ENCODE measurements around the gene GABPB2. TPM values are rescaled to one million over a fixed set of nuclear protein-coding genes. Genes with fewer than 3 reads are reported as not detected.

Gene GABPB2
- polyA plus RNA-seq, 4 donors: 1.1 to 12.6 (median 5.0) TPM

- Histone ChIP-seq H3K27me3 (ENCODE audit: control insufficient read depth in 3 of 3, insufficient read depth in 3 of 3, low read length in 3 of 3) (no peaks in the 10 kb centered on the region), H3K9me3 (ENCODE audit: control insufficient read depth in 2 of 2, insufficient read depth in 1 of 2, low read depth in 1 of 2, low read length in 1 of 2) (no peaks in the 10 kb centered on the region), H3K27ac (ENCODE audit: low read depth in 1 of 3, low read length in 2 of 3) (peak within 1 kb of the TSS; percentile 50 to 87 (median 76)), H3K4me3 (ENCODE audit: low read depth in 1 of 3, low read length in 3 of 3) (peak within 1 kb of the TSS; percentile 71 to 98 (median 76)), H3K4me1 (ENCODE audit: control insufficient read depth in 3 of 3, insufficient read depth in 2 of 3, low read depth in 1 of 3, low read length in 2 of 3) (peaks cover 2 to 18% (median 4%) of the 10 kb centered on the region in 3 donors), H3K36me3 (ENCODE audit: control insufficient read depth in 3 of 3, insufficient read depth in 2 of 3, low read depth in 1 of 3, low read length in 3 of 3) (peaks cover 0 to 37% (median 6%) of the 10 kb centered on the region in 3 donors)
- DNase-seq: peak; percentile 99
- no peak for FAIRE-seq
- 0 to 1% (median 0%) methylated on average over 38 of the region's 38 CpGs for WGBS, 3 donors
Measured at GRCh38 chr1:151165738-151166504, 95.4 kb downstream of the GABPB2 start, which contains the start of the genes LYSMD1 and SCNM1. TSS of gene LYSMD1 (minus strand) at chr1:151165902. CDS start at chr1:151165258, 644 bp downstream. TSS of gene SCNM1 (plus strand) at chr1:151166144. CDS start at chr1:151166153, 9 bp downstream.

- Histone ChIP-seq H3K4me1 (ENCODE audit: control insufficient read depth in 3 of 3, insufficient read depth in 2 of 3, low read depth in 1 of 3, low read length in 2 of 3) (peaks cover 2 to 18% (median 4%) of the 10 kb centered on the region in 3 donors), H3K4me3 (ENCODE audit: low read depth in 1 of 3, low read length in 3 of 3) (peak overlapping the region; percentile 71 to 98 (median 76)), H3K36me3 (ENCODE audit: control insufficient read depth in 3 of 3, insufficient read depth in 2 of 3, low read depth in 1 of 3, low read length in 3 of 3) (peaks cover 0 to 37% (median 6%) of the 10 kb centered on the region in 3 donors), H3K27me3 (ENCODE audit: control insufficient read depth in 3 of 3, insufficient read depth in 3 of 3, low read length in 3 of 3) (no peaks in the 10 kb centered on the region), H3K9me3 (ENCODE audit: control insufficient read depth in 2 of 2, insufficient read depth in 1 of 2, low read depth in 1 of 2, low read length in 1 of 2) (no peaks in the 10 kb centered on the region), H3K27ac (ENCODE audit: low read depth in 1 of 3, low read length in 2 of 3) (peak overlapping the region in 2 of 3 donors; percentile 76 to 78)
- FAIRE-seq (no peak), DNase-seq (no peak)
- 2 to 5% (median 2%) methylated on average over 15 of the region's 15 CpGs for WGBS, 3 donors
Measured at GRCh38 chr1:151166505-151166956, 96.0 kb downstream of the GABPB2 start.

GRCh38 chr1:151167116-151167515 lies 96.6 kb downstream of the GABPB2 start:
- 75 to 86% (median 82%) methylated on average over 6 of the region's 6 CpGs for WGBS, 3 donors
- Histone ChIP-seq H3K27ac (ENCODE audit: low read depth in 1 of 3, low read length in 2 of 3) (no peak overlapping the region), H3K4me1 (ENCODE audit: control insufficient read depth in 3 of 3, insufficient read depth in 2 of 3, low read depth in 1 of 3, low read length in 2 of 3) (peaks cover 2 to 18% (median 4%) of the 10 kb centered on the region in 3 donors), H3K4me3 (ENCODE audit: low read depth in 1 of 3, low read length in 3 of 3) (peak overlapping the region in 1 of 3 donors; percentile 71), H3K9me3 (ENCODE audit: control insufficient read depth in 2 of 2, insufficient read depth in 1 of 2, low read depth in 1 of 2, low read length in 1 of 2) (no peaks in the 10 kb centered on the region), H3K27me3 (ENCODE audit: control insufficient read depth in 3 of 3, insufficient read depth in 3 of 3, low read length in 3 of 3) (no peaks in the 10 kb centered on the region), H3K36me3 (ENCODE audit: control insufficient read depth in 3 of 3, insufficient read depth in 2 of 3, low read depth in 1 of 3, low read length in 3 of 3) (peaks cover 0 to 39% (median 6%) of the 10 kb centered on the region in 3 donors)
- FAIRE-seq (no peak), DNase-seq (no peak)

GRCh38 chr1:151171190-151171589 lies 100.6 kb downstream of the GABPB2 start:
- Histone ChIP-seq H3K4me1 (ENCODE audit: control insufficient read depth in 3 of 3, insufficient read depth in 2 of 3, low read depth in 1 of 3, low read length in 2 of 3) (peaks cover 2 to 9% (median 4%) of the 10 kb centered on the region in 3 donors), H3K36me3 (ENCODE audit: control insufficient read depth in 3 of 3, insufficient read depth in 2 of 3, low read depth in 1 of 3, low read length in 3 of 3) (peaks cover 5 to 60% (median 6%) of the 10 kb centered on the region in 3 donors), H3K27ac (ENCODE audit: low read depth in 1 of 3, low read length in 2 of 3) (no peak overlapping the region), H3K4me3 (ENCODE audit: low read depth in 1 of 3, low read length in 3 of 3) (no peak overlapping the region), H3K27me3 (ENCODE audit: control insufficient read depth in 3 of 3, insufficient read depth in 3 of 3, low read length in 3 of 3) (no peaks in the 10 kb centered on the region), H3K9me3 (ENCODE audit: control insufficient read depth in 2 of 2, insufficient read depth in 1 of 2, low read depth in 1 of 2, low read length in 1 of 2) (no peaks in the 10 kb centered on the region)
- no peak for FAIRE-seq
- WGBS, 3 donors: 88 to 93% (median 93%) methylated on average over 5 of the region's 5 CpGs
- no peak for DNase-seq

Other genes with a start within 250 kb of the GABPB2 start
- gene ARNT, start 194.2 kb upstream of the GABPB2 start, polyA plus RNA-seq: 10 to 100 TPM; 14.3 to 33.5 (median 15.4) TPM
- gene CTXND2, start 183.6 kb upstream of the GABPB2 start, polyA plus RNA-seq: not detected
- gene SETDB1, start 144.4 kb upstream of the GABPB2 start, polyA plus RNA-seq: 10 to 100 TPM; 12.7 to 56.1 (median 19.4) TPM
- 100 to 1,000 TPM; 111 to 366 (median 193) TPM for gene CERS2, start 95.9 kb upstream of the GABPB2 start, polyA plus RNA-seq
- 1 to 10 TPM in 1 of 4 donors, under 1 TPM in 2, not detected in 1; 0.43 to 5.8 (median 0.89) TPM for gene ANXA9, start 88.5 kb upstream of the GABPB2 start, polyA plus RNA-seq
- gene MINDY1, start 63.9 kb upstream of the GABPB2 start, polyA plus RNA-seq: 10 to 100 TPM in 3 of 4 donors, 1 to 10 TPM in 1; 9.5 to 24.0 (median 16.8) TPM
- gene PRUNE1, start 62.3 kb upstream of the GABPB2 start, polyA plus RNA-seq: 10 to 100 TPM; 15.1 to 31.6 (median 15.6) TPM
- under 1 TPM; 0.27 to 0.89 (median 0.62) TPM for gene BNIPL, start 34.2 kb upstream of the GABPB2 start, polyA plus RNA-seq
- 1 to 10 TPM in 3 of 4 donors, under 1 TPM in 1; 0.67 to 7.3 (median 3.7) TPM for gene C1orf56, start 23.0 kb upstream of the GABPB2 start, polyA plus RNA-seq
- 10 to 100 TPM; 22.8 to 46.6 (median 32.4) TPM for gene CDC42SE1, start 11.1 kb upstream of the GABPB2 start, polyA plus RNA-seq
- gene MLLT11, start 10.4 kb upstream of the GABPB2 start, polyA plus RNA-seq: 1 to 10 TPM in 2 of 4 donors, under 1 TPM in 2; 0.22 to 5.5 (median 2.4) TPM
- gene SEMA6C, start 75.9 kb downstream of the GABPB2 start, polyA plus RNA-seq: 100 to 1,000 TPM in 1 of 4 donors, 10 to 100 TPM in 2, 1 to 10 TPM in 1; 8.7 to 140 (median 46.9) TPM
- 10 to 100 TPM in 1 of 4 donors, 1 to 10 TPM in 3; 1.6 to 16.2 (median 4.8) TPM for gene TNFAIP8L2, start 85.9 kb downstream of the GABPB2 start, polyA plus RNA-seq
- 1 to 10 TPM; 3.2 to 9.9 (median 6.2) TPM for gene LYSMD1, start 95.1 kb downstream of the GABPB2 start, polyA plus RNA-seq
- 10 to 100 TPM; 35.4 to 69.6 (median 47.4) TPM for gene SCNM1, start 95.4 kb downstream of the GABPB2 start, polyA plus RNA-seq
- 1 to 10 TPM in 1 of 4 donors, under 1 TPM in 2, not detected in 1; 0.19 to 1.9 (median 0.38) TPM for gene TMOD4, start 105.2 kb downstream of the GABPB2 start, polyA plus RNA-seq
- gene VPS72, start 119.4 kb downstream of the GABPB2 start, polyA plus RNA-seq: 10 to 100 TPM; 27.3 to 40.1 (median 32.0) TPM
- gene PIP5K1A, start 127.8 kb downstream of the GABPB2 start, polyA plus RNA-seq: 10 to 100 TPM; 18.8 to 31.7 (median 31.4) TPM
- 100 to 1,000 TPM; 112 to 182 (median 153) TPM for gene PSMD4, start 184.0 kb downstream of the GABPB2 start, polyA plus RNA-seq
- 10 to 100 TPM; 12.2 to 24.0 (median 12.9) TPM for gene ZNF687, start 211.5 kb downstream of the GABPB2 start, polyA plus RNA-seq

All from small intestine (tissue), 7 donors.